Loucy (cell line): ENCODE data around the gene DLG2.

ENCODE experiments used
- H2AFZ ChIP-seq: fragments of 200-600 bp; sonication (generic); 2 replicates; pipeline ENCODE4 v1.6.0; 2016; ENCODE audit warnings: antibody characterized with exemption, mild to moderate bottlenecking, low read length, moderate library complexity
- H3F3A ChIP-seq: fragments of 200-600 bp; 2 replicates; pipeline ENCODE4 v1.6.0; 2016; ENCODE audit warnings: antibody characterized with exemption, low read depth, mild to moderate bottlenecking
- H3K27me3 ChIP-seq: fragments of 200-600 bp; sonication (generic); 2 replicates; pipeline ENCODE4 v1.6.1; 2014; ENCODE audit warnings: low read length, mild to moderate bottlenecking; ENCODE audit not compliant: insufficient read depth, poor library complexity, severe bottlenecking
- H3K36me3 ChIP-seq: fragments of 200-600 bp; sonication (generic); 2 replicates; pipeline ENCODE4 v1.6.1; 2016; ENCODE audit warnings: low read length; ENCODE audit not compliant: insufficient read depth
- H3K4me1 ChIP-seq: fragments of 200-600 bp; sonication (generic); 2 replicates; pipeline ENCODE4 v1.5.1; 2014; ENCODE audit warnings: low read length, mild to moderate bottlenecking; ENCODE audit not compliant: insufficient read depth, poor library complexity, severe bottlenecking
- H3K4me2 ChIP-seq: fragments of 200-600 bp; sonication (generic); 2 replicates; pipeline ENCODE4 v1.6.0; 2014; ENCODE audit warnings: antibody characterized with exemption, low read length, low read depth, mild to moderate bottlenecking; ENCODE audit not compliant: poor library complexity, severe bottlenecking
- H3K4me3 ChIP-seq: fragments of 200-600 bp; sonication (generic); 2 replicates; pipeline ENCODE4 v1.5.1; 2014; ENCODE audit warnings: low read length, mild to moderate bottlenecking, mixed read lengths; ENCODE audit not compliant: poor library complexity, severe bottlenecking
- H3K79me2 ChIP-seq: fragments of 200-600 bp; sonication (generic); 2 replicates; pipeline ENCODE4 v1.6.1; 2014; ENCODE audit warnings: low read length; ENCODE audit not compliant: insufficient read depth
- H3K9ac ChIP-seq: fragments of 200-600 bp; sonication (generic); 2 replicates; pipeline ENCODE4 v1.6.0; 2014; ENCODE audit warnings: mild to moderate bottlenecking, low read depth, low read length, moderate library complexity; ENCODE audit not compliant: poor library complexity, severe bottlenecking
- H3K9me2 ChIP-seq: fragments of 200-600 bp; sonication (generic); replicated peaks from 2 replicates; pipeline ENCODE4 v1.6.1; 2016; ENCODE audit warnings: low read depth, low read length, mixed read lengths
- H3K9me3 ChIP-seq: fragments of 200-600 bp; sonication (generic); 2 replicates; pipeline ENCODE4 v1.6.1; 2014; ENCODE audit warnings: mild to moderate bottlenecking, antibody characterized with exemption, low read length, low read depth; ENCODE audit not compliant: insufficient read depth
- H4K20me1 ChIP-seq: fragments of 200-600 bp; sonication (generic); 2 replicates; pipeline ENCODE4 v1.6.0; 2014; ENCODE audit warnings: antibody characterized with exemption, low read length, mild to moderate bottlenecking; ENCODE audit not compliant: insufficient read depth, poor library complexity, severe bottlenecking
- CTCF ChIP-seq: fragments of 200-600 bp; sonication (generic); conservative IDR thresholded peaks from 2 replicates; pipeline ENCODE4 v1.5.1; 2014; ENCODE audit warnings: mild to moderate bottlenecking, antibody characterized with exemption, low read length
- EZH2phosphoT487 ChIP-seq: fragments of 200-600 bp; IDR thresholded peaks from 2 replicates; pipeline ENCODE4 v1.6.1; 2018; ENCODE audit warnings: antibody characterized with exemption, mild to moderate bottlenecking, moderate library complexity, borderline replicate concordance

The DLG2 gene

GRCh38 chr11:84626256-84626655, 1000.9 kb downstream of the DLG2 start:
- Histone ChIP-seq H3F3A (no peaks in the 10 kb centered on the region), H3K4me2 (no peak overlapping the region), H4K20me1 (no peaks in the 10 kb centered on the region), H3K79me2 (no peaks in the 10 kb centered on the region), H3K36me3 (no peaks in the 10 kb centered on the region), H3K9ac (no peak overlapping the region), H2AFZ (no peak overlapping the region), H3K27me3 (no peaks in the 10 kb centered on the region), H3K4me1 (no peaks in the 10 kb centered on the region), H3K4me3 (no peak overlapping the region), H3K9me2 (no peaks in the 10 kb centered on the region), H3K9me3 (no peaks in the 10 kb centered on the region)
- no peak for TF ChIP-seq EZH2phosphoT487
- TF ChIP-seq CTCF, result no peak

GRCh38 chr11:84612645-84613044, 1014.5 kb downstream of the DLG2 start:
- no peaks in the 10 kb centered on the region for H3K27me3 ChIP-seq
- no peaks in the 10 kb centered on the region for H3K9me2 ChIP-seq
- no peak for TF ChIP-seq CTCF
- TF ChIP-seq EZH2phosphoT487, result no peak
- no peaks in the 10 kb centered on the region for H3K79me2 ChIP-seq
- no peak overlapping the region for H3K9ac ChIP-seq
- no peaks in the 10 kb centered on the region for H3K36me3 ChIP-seq
- no peaks in the 10 kb centered on the region for H3K9me3 ChIP-seq
- H2AFZ ChIP-seq, result no peak overlapping the region
- H4K20me1 ChIP-seq, result no peaks in the 10 kb centered on the region
- H3F3A ChIP-seq, result no peaks in the 10 kb centered on the region
- no peak overlapping the region for H3K4me2 ChIP-seq
- H3K4me1 ChIP-seq, result no peaks in the 10 kb centered on the region
- no peak overlapping the region for H3K4me3 ChIP-seq

GRCh38 chr11:84608837-84609196, 1018.3 kb downstream of the DLG2 start:
- no peaks in the 10 kb centered on the region for H3K9me3 ChIP-seq
- no peaks in the 10 kb centered on the region for H3K4me1 ChIP-seq
- no peaks in the 10 kb centered on the region for H3K79me2 ChIP-seq
- H3K36me3 ChIP-seq, result no peaks in the 10 kb centered on the region
- H3K27me3 ChIP-seq, result no peaks in the 10 kb centered on the region
- no peak overlapping the region for H3K4me3 ChIP-seq
- no peak overlapping the region for H3K4me2 ChIP-seq
- no peak for TF ChIP-seq EZH2phosphoT487
- TF ChIP-seq CTCF, result no peak
- H3K9me2 ChIP-seq, result no peaks in the 10 kb centered on the region
- H4K20me1 ChIP-seq, result no peaks in the 10 kb centered on the region
- no peak overlapping the region for H3K9ac ChIP-seq
- H3F3A ChIP-seq, result no peaks in the 10 kb centered on the region
- H2AFZ ChIP-seq, result no peak overlapping the region
